Measurements from ENCODE around the gene MTHFD1. TPM values are rescaled to one million over a fixed set of nuclear protein-coding genes. Genes with fewer than 3 reads are reported as not detected.

Gene MTHFD1
- total and polyA plus RNA-seq, 2 donors (not counting 3 experiments of a cell fraction or from before 2014, with no cell fraction given): 26.3 to 114 TPM

- Histone ChIP-seq H3K4me2 (ENCODE audit: insufficient read depth, low read length) (no peak overlapping the region), H3K9me3 (replicated peaks; ENCODE audit: control insufficient read depth, insufficient read depth, low read length) (no peaks in the 10 kb centered on the region), H3K27ac (ENCODE audit: insufficient read depth, low read depth, low read length) (no peak overlapping the region), H3K4me3 (replicated peaks in 1 of 3; ENCODE audit: insufficient read depth in 1 of 3, low read depth in 1 of 3, low read length in 3 of 3) (no peak overlapping the region), H4K20me1 (replicated peaks; ENCODE audit: control insufficient read depth, extremely low read depth, insufficient read depth, low read length) (no peaks in the 10 kb centered on the region), H2AFZ (ENCODE audit: low read depth, low read length) (no peak overlapping the region), H3K4me1 (ENCODE audit: control insufficient read depth, extremely low read depth, insufficient read depth, low read length) (no peaks in the 10 kb centered on the region), H3K9ac (replicated peaks; ENCODE audit: extremely low read depth, insufficient read depth, low read length) (no peak overlapping the region), H3K9me1 (replicated peaks; ENCODE audit: control insufficient read depth, extremely low read depth, insufficient read depth, low read length) (no peaks in the 10 kb centered on the region), H3K27me3 (ENCODE audit: control insufficient read depth in 2 of 2, insufficient read depth in 2 of 2, low read length in 2 of 2) (no peaks in the 10 kb centered on the region), H3K79me2 (ENCODE audit: control insufficient read depth, insufficient read depth, low read length) (peaks cover 29% of the 10 kb centered on the region), H3K36me3 (ENCODE audit: control insufficient read depth in 2 of 2, extremely low read depth in 1 of 2, insufficient read depth in 2 of 2, low read length in 2 of 2) (peaks cover 0 to 6% of the 10 kb centered on the region in 2 experiments)
- ChIA-PET CTCF (interaction anchor here (1.2 to 2.3 kb wide), 6 partner anchors 10 to 78 kb away, joined by 3 to 12 read pairs (median 4); partner anchors contain the start of gene MTHFD1), POLR2A (no interaction called here)
- no TSS peak for BruUV-seq (replicated peaks)
- TF ChIP-seq POLR2A (IDR thresholded peaks at IDR 0.05; ENCODE audit: low read depth, low read length) (no peak), CTCF (IDR thresholded peaks at IDR 0.05; ENCODE audit: extremely low read depth in 1 of 2, insufficient read depth in 1 of 2, low read depth in 1 of 2, low read length in 2 of 2) (no peak), GATA2 (IDR thresholded peaks at IDR 0.05; ENCODE audit: insufficient read depth, insufficient read length, low read depth, low read length) (no peak), FOS (IDR thresholded peaks at IDR 0.05; ENCODE audit: borderline replicate concordance, insufficient read depth, low read length) (no peak), EZH2 (IDR thresholded peaks at IDR 0.05; ENCODE audit: borderline replicate concordance, low read depth, low read length, severe bottlenecking) (no peak), MYC (IDR thresholded peaks at IDR 0.05; ENCODE audit: low read depth, low read length) (no peak), JUN (IDR thresholded peaks at IDR 0.05; ENCODE audit: borderline replicate concordance, insufficient read depth, insufficient read length, low read depth) (no peak)
- no peak for FAIRE-seq
- intact Hi-C loops (cut with micrococcal nuclease): no loop called here
- dilution Hi-C loops (cut with MboI; ENCODE audit: extremely low pct_ligation_motif_present, low sequenced_read_pairs): no loop called here
- DNase-seq (ENCODE audit: low read depth, low spot score): no peak
These were observed 12.8 kb downstream of the MTHFD1 start for GRCh38 chr14:64400829-64401459.

Measured in endothelial cell of umbilical vein (primary cell).